OCI-LY1 (cell line): ENCODE measurements around the gene PTPDC1.

Experiments used
- H2AFZ ChIP-seq: fragments of 200-600 bp; sonication (generic), shearing (Covaris generic); 2 replicates; pipeline ENCODE4 v1.6.0; 2014; ENCODE audit warnings: antibody characterized with exemption, mild to moderate bottlenecking, low read length
- H3F3A ChIP-seq: fragments of 200-600 bp; sonication (generic), shearing (Covaris generic); 2 replicates; pipeline ENCODE4 v1.6.0; 2014; ENCODE audit warnings: mild to moderate bottlenecking, antibody characterized with exemption, low read length, moderate library complexity; ENCODE audit not compliant: insufficient read depth
- H3K27ac ChIP-seq: fragments of 200-600 bp; sonication (generic); 2 replicates; pipeline ENCODE4 v1.5.1; 2014; ENCODE audit warnings: low read length, mixed run types, mild to moderate bottlenecking, low read depth; ENCODE audit not compliant: poor library complexity, severe bottlenecking
- H3K27me3 ChIP-seq: fragments of 200-600 bp; sonication (generic); 2 replicates; pipeline ENCODE4 v1.6.0; 2014; ENCODE audit warnings: antibody characterized with exemption, mild to moderate bottlenecking, low read length, moderate library complexity; ENCODE audit not compliant: insufficient read depth
- H3K36me3 ChIP-seq: fragments of 200-600 bp; sonication (generic); 2 replicates; pipeline ENCODE4 v1.6.1; 2014; ENCODE audit warnings: mild to moderate bottlenecking, antibody characterized with exemption, low read length, moderate library complexity, mixed read lengths; ENCODE audit not compliant: insufficient read depth
- H3K4me1 ChIP-seq: fragments of 200-600 bp; sonication (generic); 2 replicates; pipeline ENCODE4 v1.5.1; 2014; ENCODE audit warnings: mild to moderate bottlenecking, low read length, moderate library complexity; ENCODE audit not compliant: insufficient read depth, severe bottlenecking
- H3K4me2 ChIP-seq: fragments of 200-600 bp; sonication (generic), shearing (Covaris generic); 2 replicates; pipeline ENCODE4 v1.6.1; 2014; ENCODE audit warnings: low read length
- H3K4me3 ChIP-seq: fragments of 200-600 bp; sonication (generic); 2 replicates; pipeline ENCODE4 v1.5.1; 2014; ENCODE audit warnings: low read length, low read depth, mild to moderate bottlenecking, mixed read lengths; ENCODE audit not compliant: poor library complexity, severe bottlenecking
- H3K79me2 ChIP-seq: fragments of 200-600 bp; shearing (Covaris generic); 2 replicates; pipeline ENCODE4 v1.6.1; 2016; ENCODE audit warnings: mixed run types, low read length, mixed read lengths; ENCODE audit not compliant: insufficient read depth
- H3K9ac ChIP-seq: fragments of 200-600 bp; sonication (generic), shearing (Covaris generic); 2 replicates; pipeline ENCODE4 v1.6.1; 2014; ENCODE audit warnings: mild to moderate bottlenecking, low read length, mixed read lengths
- H3K9me2 ChIP-seq: fragments of 200-600 bp; sonication (generic), shearing (Covaris generic); 2 replicates; pipeline ENCODE4 v1.6.1; 2014; ENCODE audit warnings: low read depth, mild to moderate bottlenecking, low read length, mixed read lengths
- H3K9me3 ChIP-seq: fragments of 200-600 bp; shearing (Covaris generic); 2 replicates; pipeline ENCODE4 v1.6.1; 2014; ENCODE audit warnings: low read length, mixed read lengths
- H4K20me1 ChIP-seq: fragments of 200-600 bp; sonication (generic), shearing (Covaris generic); 2 replicates; pipeline ENCODE4 v1.6.0; 2016; ENCODE audit warnings: mild to moderate bottlenecking, low read length; ENCODE audit not compliant: insufficient read depth
- EZH2 ChIP-seq: fragments of 200-600 bp; sonication (generic), shearing (Covaris generic); IDR thresholded peaks from 2 replicates; pipeline ENCODE4 v1.8.0; 2017; ENCODE audit warnings: borderline replicate concordance, mixed run types, mild to moderate bottlenecking, antibody characterized with exemption, low read length, moderate library complexity, mixed read lengths
- TF ChIP-seq, protein P1 (sequence below): fragments of 200-600 bp; sonication (generic), shearing (Covaris generic); IDR thresholded peaks from 2 replicates; pipeline ENCODE4 v1.5.1; 2017; ENCODE audit warnings: mild to moderate bottlenecking, antibody characterized with exemption, low read length, moderate library complexity, mixed read lengths

Gene PTPDC1

DNA sequence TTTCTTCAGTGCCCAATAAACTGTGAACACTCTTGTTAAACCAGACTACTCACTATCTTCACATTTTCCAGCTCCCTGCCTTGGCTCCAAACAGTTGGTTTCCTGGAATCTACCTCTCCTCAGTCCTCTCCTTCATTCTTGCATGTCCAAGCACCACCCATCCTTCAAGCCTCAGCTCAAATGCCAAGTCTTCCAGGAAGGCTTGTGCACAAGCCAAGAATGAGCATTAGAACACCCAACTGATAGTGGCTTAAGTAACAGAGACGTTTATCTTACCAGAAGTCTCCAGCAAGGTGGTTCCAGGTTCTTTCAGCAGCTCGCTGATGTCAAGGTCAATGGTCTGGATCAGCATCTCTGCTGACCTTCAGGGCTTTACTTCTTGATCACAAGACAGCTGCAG is 60.1 kb downstream of the PTPDC1 start:
- H3K4me2 ChIP-seq: no peak overlapping the region
- H3K27me3 ChIP-seq: no peaks in the 10 kb centered on the region
- TF ChIP-seq EZH2: no peak
- TF ChIP-seq, protein P1, sequence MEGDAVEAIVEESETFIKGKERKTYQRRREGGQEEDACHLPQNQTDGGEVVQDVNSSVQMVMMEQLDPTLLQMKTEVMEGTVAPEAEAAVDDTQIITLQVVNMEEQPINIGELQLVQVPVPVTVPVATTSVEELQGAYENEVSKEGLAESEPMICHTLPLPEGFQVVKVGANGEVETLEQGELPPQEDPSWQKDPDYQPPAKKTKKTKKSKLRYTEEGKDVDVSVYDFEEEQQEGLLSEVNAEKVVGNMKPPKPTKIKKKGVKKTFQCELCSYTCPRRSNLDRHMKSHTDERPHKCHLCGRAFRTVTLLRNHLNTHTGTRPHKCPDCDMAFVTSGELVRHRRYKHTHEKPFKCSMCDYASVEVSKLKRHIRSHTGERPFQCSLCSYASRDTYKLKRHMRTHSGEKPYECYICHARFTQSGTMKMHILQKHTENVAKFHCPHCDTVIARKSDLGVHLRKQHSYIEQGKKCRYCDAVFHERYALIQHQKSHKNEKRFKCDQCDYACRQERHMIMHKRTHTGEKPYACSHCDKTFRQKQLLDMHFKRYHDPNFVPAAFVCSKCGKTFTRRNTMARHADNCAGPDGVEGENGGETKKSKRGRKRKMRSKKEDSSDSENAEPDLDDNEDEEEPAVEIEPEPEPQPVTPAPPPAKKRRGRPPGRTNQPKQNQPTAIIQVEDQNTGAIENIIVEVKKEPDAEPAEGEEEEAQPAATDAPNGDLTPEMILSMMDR: no peak
- no peak overlapping the region for H3K4me3 ChIP-seq
- H3K9me2 ChIP-seq: no peaks in the 10 kb centered on the region
- H3K79me2 ChIP-seq: no peaks in the 10 kb centered on the region
- peaks cover under 1% of the 10 kb centered on the region for H3K4me1 ChIP-seq
- no peaks in the 10 kb centered on the region for H4K20me1 ChIP-seq
- no peaks in the 10 kb centered on the region for H3K9me3 ChIP-seq
- no peak overlapping the region for H3K27ac ChIP-seq
- no peaks in the 10 kb centered on the region for H3F3A ChIP-seq
- no peak overlapping the region for H3K9ac ChIP-seq
- H3K36me3 ChIP-seq: no peaks in the 10 kb centered on the region
- no peak overlapping the region for H2AFZ ChIP-seq

DNA sequence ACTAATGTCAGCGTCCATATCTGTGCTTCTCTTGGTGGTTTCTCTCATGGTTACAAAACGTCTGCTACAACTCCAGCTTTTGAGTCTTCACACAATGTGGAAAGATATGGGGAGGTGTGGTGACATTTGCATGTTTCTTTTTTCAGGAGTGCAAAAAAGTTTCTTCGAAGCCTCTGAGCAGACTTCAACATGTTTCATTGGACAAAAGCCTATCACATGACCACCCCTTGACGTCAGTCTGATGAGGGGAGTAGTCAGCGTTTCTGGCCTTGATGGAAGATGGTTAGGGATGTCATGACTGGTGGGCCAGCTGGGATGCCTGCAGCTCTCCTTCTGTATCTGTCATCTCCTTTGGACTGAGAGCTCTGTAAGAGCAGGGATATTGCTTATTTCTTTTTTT is 61.4 kb downstream of the PTPDC1 start:
- Histone ChIP-seq H3K27ac (no peak overlapping the region), H3K4me3 (no peak overlapping the region), H3K79me2 (no peaks in the 10 kb centered on the region), H3K36me3 (no peaks in the 10 kb centered on the region), H3K4me1 (peaks cover 6% of the 10 kb centered on the region), H3K9me2 (no peaks in the 10 kb centered on the region), H4K20me1 (no peaks in the 10 kb centered on the region), H2AFZ (no peak overlapping the region), H3F3A (no peaks in the 10 kb centered on the region), H3K27me3 (no peaks in the 10 kb centered on the region), H3K9me3 (no peaks in the 10 kb centered on the region), H3K4me2 (no peak overlapping the region), H3K9ac (no peak overlapping the region)
- TF ChIP-seq EZH2: no peak
- TF ChIP-seq, protein P1: no peak

DNA sequence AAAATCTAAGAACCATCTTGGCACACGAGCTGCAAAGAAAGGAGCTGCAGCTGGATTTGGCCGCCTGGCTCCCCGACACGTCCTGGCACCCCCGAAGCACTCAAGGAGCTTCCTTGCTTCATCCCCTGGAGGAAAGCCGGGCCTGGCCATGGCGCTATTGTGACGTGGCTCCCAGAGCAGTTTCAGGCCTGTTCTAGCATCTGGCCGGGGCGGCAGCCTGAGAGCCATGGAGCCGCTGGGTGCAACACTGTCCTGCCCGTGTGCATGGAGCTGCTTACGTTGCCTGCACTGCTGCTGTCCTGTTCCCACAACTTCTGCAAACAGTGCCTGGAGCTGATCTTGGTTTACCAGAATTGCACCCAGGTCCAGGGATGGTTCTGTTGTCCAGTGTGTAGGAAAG is 63.5 kb downstream of the PTPDC1 start:
- H3K27me3 ChIP-seq: peaks cover under 1% of the 10 kb centered on the region; the same call in 1 of the 2 replicates
- H3K27ac ChIP-seq: no peak overlapping the region
- H3K9me3 ChIP-seq: no peaks in the 10 kb centered on the region
- H3F3A ChIP-seq: no peaks in the 10 kb centered on the region
- no peak overlapping the region for H3K4me2 ChIP-seq
- no peaks in the 10 kb centered on the region for H3K36me3 ChIP-seq
- peaks cover 6% of the 10 kb centered on the region for H3K4me1 ChIP-seq
- H3K4me3 ChIP-seq: no peak overlapping the region
- no peaks in the 10 kb centered on the region for H4K20me1 ChIP-seq
- no peak overlapping the region for H3K9ac ChIP-seq
- no peaks in the 10 kb centered on the region for H3K9me2 ChIP-seq
- H3K79me2 ChIP-seq: no peaks in the 10 kb centered on the region
- TF ChIP-seq EZH2: no peak
- TF ChIP-seq, protein P1: no peak
- H2AFZ ChIP-seq: no peak overlapping the region
